Thoracic aorta (tissue), 2 donors: ENCODE results near the gene SLC6A3. TPM values are rescaled to one million over a fixed set of nuclear protein-coding genes. Genes with fewer than 3 reads are reported as not detected.

Experiments used
- ATAC-seq: fragments of 150-250 bp; one replicate; pipeline ENCODE4 v1.8.0; 2017; ENCODE audit warnings: low read depth; ENCODE audit not compliant: insufficient number of reproducible peaks, low FRiP score
- DNase-seq: peaks from one replicate; pipeline ENCODE4 v3.0.0-alpha.2; 2020; ENCODE audit warnings: low spot score
- H3K27ac ChIP-seq, 2 donors: fragments of 200-600 bp; sonication (generic); 1 replicate in 1 of 2; 2 replicates in 1 of 2; pipeline ENCODE4 v1.5.1; 2016; ENCODE audit warnings: mild to moderate bottlenecking in 2 of 2, moderate library complexity in 2 of 2
- H3K27me3 ChIP-seq: fragments of 200-600 bp; sonication (generic); replicated peaks from 2 replicates; pipeline ENCODE4 v1.6.0; 2016; ENCODE audit warnings: mild to moderate bottlenecking; ENCODE audit not compliant: insufficient read depth
- H3K36me3 ChIP-seq: fragments of 200-600 bp; sonication (generic); one replicate; pipeline ENCODE4 v1.5.1; 2016
- H3K4me1 ChIP-seq, 2 donors: fragments of 200-600 bp; sonication (generic); 1 replicate in 1 of 2; 2 replicates in 1 of 2; pipeline versions ENCODE4 v1.5.1 to v1.6.0; 2016; ENCODE audit warnings: low read depth in 2 of 2, mild to moderate bottlenecking in 1 of 2; ENCODE audit not compliant: control insufficient read depth in 1 of 2
- H3K4me3 ChIP-seq: fragments of 200-600 bp; sonication (generic); 2 replicates; pipeline ENCODE4 v1.5.1; 2016; ENCODE audit warnings: mild to moderate bottlenecking
- H3K9me3 ChIP-seq: fragments of 200-600 bp; sonication (generic); 2 replicates; pipeline ENCODE4 v1.5.1; 2016
- total RNA-seq, 2 donors: library from RNA; depleted of rRNA; stranded (reverse); fragments of >200 nt; gene quantifications; one replicate each; pipeline versions ENCODE4 v1.1.0 to v1.2.3, GENCODE V29; 2016
- TF ChIP-seq, protein P1 (sequence below): fragments of 200-600 bp; sonication (generic); IDR thresholded peaks from one replicate; pipeline ENCODE4 v1.5.1; 2019; ENCODE audit warnings: antibody characterized with exemption

SLC6A3 gene
- total RNA-seq, 2 donors from 2014 or later, result 0.14 TPM; not detected in 1

DNA sequence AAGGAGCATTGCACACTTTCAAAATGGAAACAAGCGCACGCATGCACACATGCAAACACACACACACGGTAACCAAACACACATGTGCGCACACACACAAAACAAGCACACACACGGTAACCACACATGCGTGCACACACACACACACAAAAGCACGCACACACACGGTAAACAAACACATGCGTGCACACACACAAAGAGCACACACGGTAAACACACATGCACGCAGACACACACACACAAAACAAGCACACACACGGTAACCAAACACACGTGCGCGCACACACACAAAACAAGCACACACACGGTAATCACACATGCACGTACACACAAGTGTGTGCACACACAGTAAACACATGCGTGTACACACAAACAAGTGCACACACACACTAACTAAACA lies 19.3 kb upstream of the SLC6A3 start:
- ATAC-seq, result no peak
- no peak overlapping the region for H3K4me3 ChIP-seq

DNA sequence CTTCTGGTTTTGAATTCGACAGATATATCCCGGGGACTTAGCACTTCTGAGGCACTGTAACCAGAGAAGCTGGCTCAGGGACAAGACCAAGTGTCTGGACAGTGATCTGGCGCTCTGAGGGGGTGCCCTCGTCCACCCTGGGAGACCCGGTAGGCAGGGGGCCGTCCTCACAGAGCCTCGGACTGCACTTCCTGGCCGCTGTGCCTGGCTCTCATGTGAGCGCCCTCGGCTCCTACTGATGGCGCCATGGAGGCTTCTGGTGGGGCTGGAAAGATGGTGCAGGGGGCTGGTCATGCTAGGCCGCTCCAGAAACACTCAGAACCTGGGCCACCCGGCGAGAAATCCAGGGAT lies 18.8 kb upstream of the SLC6A3 start:
- Histone ChIP-seq H3K36me3 (peaks cover 38% of the 10 kb centered on the region), H3K27ac (no peak overlapping the region), H3K4me3 (no peak overlapping the region), H3K4me1 (no peaks in the 10 kb centered on the region), H3K9me3 (no peaks in the 10 kb centered on the region), H3K27me3 (no peaks in the 10 kb centered on the region)
- TF ChIP-seq, protein P1, sequence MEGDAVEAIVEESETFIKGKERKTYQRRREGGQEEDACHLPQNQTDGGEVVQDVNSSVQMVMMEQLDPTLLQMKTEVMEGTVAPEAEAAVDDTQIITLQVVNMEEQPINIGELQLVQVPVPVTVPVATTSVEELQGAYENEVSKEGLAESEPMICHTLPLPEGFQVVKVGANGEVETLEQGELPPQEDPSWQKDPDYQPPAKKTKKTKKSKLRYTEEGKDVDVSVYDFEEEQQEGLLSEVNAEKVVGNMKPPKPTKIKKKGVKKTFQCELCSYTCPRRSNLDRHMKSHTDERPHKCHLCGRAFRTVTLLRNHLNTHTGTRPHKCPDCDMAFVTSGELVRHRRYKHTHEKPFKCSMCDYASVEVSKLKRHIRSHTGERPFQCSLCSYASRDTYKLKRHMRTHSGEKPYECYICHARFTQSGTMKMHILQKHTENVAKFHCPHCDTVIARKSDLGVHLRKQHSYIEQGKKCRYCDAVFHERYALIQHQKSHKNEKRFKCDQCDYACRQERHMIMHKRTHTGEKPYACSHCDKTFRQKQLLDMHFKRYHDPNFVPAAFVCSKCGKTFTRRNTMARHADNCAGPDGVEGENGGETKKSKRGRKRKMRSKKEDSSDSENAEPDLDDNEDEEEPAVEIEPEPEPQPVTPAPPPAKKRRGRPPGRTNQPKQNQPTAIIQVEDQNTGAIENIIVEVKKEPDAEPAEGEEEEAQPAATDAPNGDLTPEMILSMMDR, result no peak
- ATAC-seq (no peak), DNase-seq (no peak)

More for the DNA sequence above, 19.3 kb upstream of the SLC6A3 start:
- no peak overlapping the region for H3K27ac ChIP-seq
- peaks cover 40% of the 10 kb centered on the region for H3K36me3 ChIP-seq
- H3K27me3 ChIP-seq, result no peaks in the 10 kb centered on the region
- no peaks in the 10 kb centered on the region for H3K9me3 ChIP-seq
- no peak for DNase-seq
- no peaks in the 10 kb centered on the region for H3K4me1 ChIP-seq
- TF ChIP-seq, protein P1, result no peak

DNA sequence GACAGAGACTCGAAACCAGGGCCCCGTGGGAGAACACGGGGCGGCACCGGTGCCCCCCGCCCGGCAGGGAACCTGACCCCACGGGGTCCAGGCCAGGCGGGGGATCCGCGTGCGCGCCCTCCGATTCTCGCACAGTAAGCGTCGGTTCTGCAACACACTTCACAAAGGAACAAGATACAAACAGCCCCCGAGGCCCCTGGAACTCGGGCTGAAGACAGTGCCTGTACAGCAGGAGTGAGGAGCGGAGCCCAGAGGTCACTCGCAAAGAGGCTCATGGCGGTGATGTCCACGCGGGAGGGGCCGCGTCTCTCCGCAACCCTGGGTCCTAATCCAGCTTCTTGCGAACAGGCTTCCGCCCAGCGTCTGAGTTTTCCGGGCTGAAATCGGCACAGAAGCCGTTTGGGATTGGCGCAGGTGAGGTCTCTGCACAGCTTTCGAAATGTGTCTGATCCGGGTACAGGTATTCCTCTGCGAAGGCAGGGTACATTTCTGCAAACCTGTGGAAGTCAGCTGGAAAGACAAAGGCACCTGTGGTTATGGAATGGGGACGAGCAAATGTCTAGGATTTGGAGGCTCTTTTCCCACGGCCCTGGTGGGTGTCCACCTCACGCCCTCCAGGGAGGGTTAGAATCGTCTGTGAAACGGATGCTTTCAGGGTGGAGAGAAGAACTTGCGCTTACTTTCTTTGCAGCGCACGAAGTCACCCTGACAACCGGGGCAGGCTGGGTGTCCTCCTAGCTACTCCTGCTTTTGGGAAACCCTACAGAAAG lies 18.3 kb upstream of the SLC6A3 start:
- no peak for DNase-seq
- no peak overlapping the region for H3K4me3 ChIP-seq
- TF ChIP-seq, protein P1, result no peak
- H3K9me3 ChIP-seq, result no peaks in the 10 kb centered on the region
- ATAC-seq, result no peak
- no peaks in the 10 kb centered on the region for H3K27me3 ChIP-seq
- no peak overlapping the region for H3K27ac ChIP-seq
- peaks cover 38% of the 10 kb centered on the region for H3K36me3 ChIP-seq
- H3K4me1 ChIP-seq, result no peaks in the 10 kb centered on the region

DNA sequence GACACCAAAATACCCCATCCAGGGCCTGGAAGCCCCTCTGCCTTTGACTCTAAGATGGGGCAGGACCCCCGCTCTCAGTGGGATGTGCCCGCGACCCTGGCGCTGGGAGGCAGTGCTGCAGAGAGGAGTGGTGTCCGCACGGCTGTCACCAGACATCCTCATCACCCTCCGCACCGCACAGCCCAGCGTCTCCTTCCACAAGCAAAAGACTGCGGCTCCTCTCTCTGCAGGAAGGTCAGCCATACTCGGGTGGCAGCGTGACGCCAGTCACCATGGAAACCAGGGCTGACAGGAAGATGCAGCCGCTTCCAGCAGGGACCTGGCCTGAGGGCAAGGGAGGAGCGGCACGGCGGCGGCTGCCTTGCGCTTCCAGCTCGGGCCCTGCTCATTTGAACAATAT lies 17.1 kb upstream of the SLC6A3 start:
- DNase-seq, result no peak
- peaks cover 38% of the 10 kb centered on the region for H3K36me3 ChIP-seq
- no peaks in the 10 kb centered on the region for H3K9me3 ChIP-seq
- H3K27me3 ChIP-seq, result no peaks in the 10 kb centered on the region
- H3K4me1 ChIP-seq, result no peaks in the 10 kb centered on the region
- H3K4me3 ChIP-seq, result no peak overlapping the region
- H3K27ac ChIP-seq, result no peak overlapping the region
- TF ChIP-seq, protein P1, result no peak
- no peak for ATAC-seq

DNA sequence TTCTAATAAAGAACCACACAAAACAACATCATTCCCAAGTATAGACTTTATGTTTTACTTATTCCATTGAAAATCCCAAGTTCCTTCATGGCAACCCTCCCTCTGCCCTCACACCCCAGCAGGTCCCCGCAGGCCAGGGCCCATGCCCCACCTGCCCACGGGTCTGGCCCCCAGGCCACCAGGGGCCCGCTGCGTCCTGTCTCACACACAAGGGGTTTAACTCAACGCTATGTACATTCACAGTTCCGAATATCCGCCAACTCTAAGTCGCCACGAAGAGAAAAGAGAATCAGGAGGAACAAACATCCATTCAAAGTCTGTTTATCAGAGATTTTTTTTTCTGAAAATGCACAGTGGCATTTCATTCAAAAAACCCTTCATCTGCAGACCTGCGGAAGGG lies 16.2 kb upstream of the SLC6A3 start:
- H3K27me3 ChIP-seq, result no peaks in the 10 kb centered on the region
- H3K4me3 ChIP-seq, result no peak overlapping the region
- no peaks in the 10 kb centered on the region for H3K4me1 ChIP-seq
- ATAC-seq (no peak), DNase-seq (no peak)
- peaks cover 4% of the 10 kb centered on the region for H3K9me3 ChIP-seq
- no peak overlapping the region for H3K27ac ChIP-seq
- peaks cover 34% of the 10 kb centered on the region for H3K36me3 ChIP-seq
- TF ChIP-seq, protein P1, result no peak
